WTC11 (cell line): ENCODE data around the gene FMNL2. TPM values are rescaled to one million over a fixed set of nuclear protein-coding genes. Genes with fewer than 3 reads are reported as not detected.

ENCODE experiments used
- ATAC-seq: fragments of 200-7000 bp; cut with Tn5 transposase; 2 replicates; pipeline ENCODE4 v1.10.0; 2021; ENCODE audit warnings: mild to moderate bottlenecking, moderate library complexity
- CTCF ChIA-PET: fragments of 300-600 bp; sonication (Branson Sonifier 250); formaldehyde crosslinking; loops from one replicate; lab custom pipeline; 2021; ENCODE audit warnings: antibody characterized with exemption; lab: Charles Lee
- POLR2A ChIA-PET: fragments of 350-600 bp; sonication (Branson Sonifier 250); formaldehyde crosslinking; loops from one replicate; lab custom pipeline; 2021; ENCODE audit warnings: antibody characterized with exemption; lab: Charles Lee
- DNase-seq: peaks from one replicate; pipeline ENCODE4 v3.0.0; 2021; ENCODE audit warnings: low spot score
- H3K27ac Mint-ChIP-seq: 2 replicates; pipeline ENCODE4 v1.8.0; 2021; ENCODE audit warnings: mixed read lengths
- H3K27me3 Mint-ChIP-seq: 2 replicates; pipeline ENCODE4 v1.8.0; 2021; ENCODE audit warnings: low read depth, mild to moderate bottlenecking, moderate library complexity, mixed read lengths
- H3K36me3 Mint-ChIP-seq: 2 replicates; pipeline ENCODE4 v1.8.0; 2021; ENCODE audit warnings: mixed read lengths
- H3K4me1 Mint-ChIP-seq: 2 replicates; pipeline ENCODE4 v1.8.0; 2022; ENCODE audit warnings: mixed read lengths
- H3K4me3 Mint-ChIP-seq: 2 replicates; pipeline ENCODE4 v1.8.0; 2021; ENCODE audit warnings: mild to moderate bottlenecking, moderate library complexity, mixed read lengths
- H3K9me3 Mint-ChIP-seq: 2 replicates; pipeline ENCODE4 v1.8.0; 2021; ENCODE audit warnings: mixed read lengths
- ATF3 ChIP-seq: sonication (generic); formaldehyde crosslinking; conservative IDR thresholded peaks from 2 replicates; pipeline ENCODE4 v1.8.1; 2022; ENCODE audit warnings: mild to moderate bottlenecking, missing genetic modification reagents
- EMX1 ChIP-seq: fragments of 250-450 bp; sonication (Bioruptor Pico); IDR thresholded peaks from 2 replicates; pipeline ENCODE4 v1.8.0; 2021; ENCODE audit warnings: mild to moderate bottlenecking
- FOXK1 ChIP-seq: sonication (generic); formaldehyde crosslinking; IDR thresholded peaks from 2 replicates; pipeline ENCODE4 v1.8.0; 2022; ENCODE audit warnings: mild to moderate bottlenecking, moderate library complexity, missing genetic modification reagents
- FOXP4 ChIP-seq: sonication (generic); formaldehyde crosslinking; IDR thresholded peaks from 2 replicates; pipeline ENCODE4 v1.8.0; 2022; ENCODE audit warnings: mild to moderate bottlenecking, missing genetic modification reagents
- HMGA2 ChIP-seq: fragments of 250-450 bp; sonication (Bioruptor Pico); IDR thresholded peaks from 2 replicates; pipeline ENCODE4 v1.4.0; 2021; ENCODE audit warnings: mild to moderate bottlenecking, moderate library complexity
- KAT7 ChIP-seq: sonication (generic); formaldehyde crosslinking; IDR thresholded peaks from 2 replicates; pipeline ENCODE4 v1.8.1; 2023; ENCODE audit warnings: missing genetic modification reagents, mild to moderate bottlenecking, borderline replicate concordance
- MAX ChIP-seq: sonication (generic); formaldehyde crosslinking; IDR thresholded peaks from 2 replicates; pipeline ENCODE4 v1.8.0; 2022; ENCODE audit warnings: mild to moderate bottlenecking, missing genetic modification reagents
- TEAD4 ChIP-seq: sonication (generic); formaldehyde crosslinking; IDR thresholded peaks from 2 replicates; pipeline ENCODE4 v1.8.0; 2022; ENCODE audit warnings: mild to moderate bottlenecking, missing genetic modification reagents
- ZBTB43 ChIP-seq: sonication (generic); formaldehyde crosslinking; IDR thresholded peaks from 2 replicates; pipeline ENCODE4 v1.8.1; 2023; ENCODE audit warnings: mild to moderate bottlenecking, missing genetic modification reagents
- ZNF121 ChIP-seq: sonication (generic); formaldehyde crosslinking; IDR thresholded peaks from 2 replicates; pipeline ENCODE4 v1.8.0; 2023; ENCODE audit warnings: missing genetic modification reagents
- ZNF219 ChIP-seq: sonication (generic); formaldehyde crosslinking; IDR thresholded peaks from 2 replicates; pipeline ENCODE4 v1.8.0; 2023; ENCODE audit warnings: missing genetic modification reagents, mild to moderate bottlenecking, borderline replicate concordance
- ZNF425 ChIP-seq: fragments of 250-450 bp; sonication (Bioruptor Pico); conservative IDR thresholded peaks from 2 replicates; pipeline ENCODE4 v1.9.0; 2021; ENCODE audit warnings: mild to moderate bottlenecking
- total RNA-seq: library from RNA; stranded (reverse); gene quantifications from 3 replicates; pipeline ENCODE4 v1.2.3, GENCODE V29; 2021
- TF ChIP-seq, protein P1 (sequence below): fragments of 250-450 bp; sonication (Bioruptor Pico); IDR thresholded peaks from 2 replicates; pipeline ENCODE4 v1.9.0; 2021; ENCODE audit warnings: mild to moderate bottlenecking
- TF ChIP-seq, protein P2 (sequence below): sonication (generic); formaldehyde crosslinking; IDR thresholded peaks from 2 replicates; pipeline ENCODE4 v1.8.1; 2023; ENCODE audit warnings: mild to moderate bottlenecking, moderate library complexity, missing genetic modification reagents
- TF ChIP-seq, protein P3 (sequence below): sonication (generic); formaldehyde crosslinking; IDR thresholded peaks from 2 replicates; pipeline ENCODE4 v1.8.1; 2023; ENCODE audit warnings: mild to moderate bottlenecking, missing genetic modification reagents, moderate library complexity
- TF ChIP-seq, protein P4 (sequence below): sonication (generic); formaldehyde crosslinking; IDR thresholded peaks from 2 replicates; pipeline ENCODE4 v1.8.1; 2022; ENCODE audit warnings: mild to moderate bottlenecking, missing genetic modification reagents, moderate library complexity, borderline replicate concordance
- TF ChIP-seq, protein P5 (sequence below): sonication (generic); formaldehyde crosslinking; IDR thresholded peaks from 2 replicates; pipeline ENCODE4 v1.8.1; 2023; ENCODE audit warnings: mild to moderate bottlenecking, missing genetic modification reagents, moderate library complexity
- TF ChIP-seq, protein P6 (sequence below): sonication (generic); formaldehyde crosslinking; IDR thresholded peaks from 2 replicates; pipeline ENCODE4 v1.8.0; 2023; ENCODE audit warnings: missing genetic modification reagents

The FMNL2 gene
- total RNA-seq, 1 experiment from 2014 or later = 43.0 TPM

DNA sequence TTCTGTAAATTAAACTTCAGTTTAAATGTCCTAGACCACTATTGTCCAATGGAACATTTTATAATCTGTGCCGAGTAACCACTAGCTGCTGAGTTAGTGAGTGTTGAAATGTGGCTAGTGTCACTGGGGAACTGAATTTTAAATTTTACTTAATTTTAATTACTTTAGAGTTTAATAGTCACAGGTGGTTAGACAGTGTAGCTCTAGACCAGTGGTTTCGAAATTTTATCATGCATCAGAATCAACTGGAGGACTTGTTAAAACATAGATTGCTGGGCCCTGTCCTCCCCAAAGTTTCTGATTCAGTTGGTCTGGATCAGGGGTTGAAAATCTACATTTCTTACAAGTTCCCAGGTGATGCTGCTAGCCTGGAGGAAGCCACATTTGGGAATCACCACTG is 110.4 kb downstream of the FMNL2 start (continued):
- TF ChIP-seq, protein P1, sequence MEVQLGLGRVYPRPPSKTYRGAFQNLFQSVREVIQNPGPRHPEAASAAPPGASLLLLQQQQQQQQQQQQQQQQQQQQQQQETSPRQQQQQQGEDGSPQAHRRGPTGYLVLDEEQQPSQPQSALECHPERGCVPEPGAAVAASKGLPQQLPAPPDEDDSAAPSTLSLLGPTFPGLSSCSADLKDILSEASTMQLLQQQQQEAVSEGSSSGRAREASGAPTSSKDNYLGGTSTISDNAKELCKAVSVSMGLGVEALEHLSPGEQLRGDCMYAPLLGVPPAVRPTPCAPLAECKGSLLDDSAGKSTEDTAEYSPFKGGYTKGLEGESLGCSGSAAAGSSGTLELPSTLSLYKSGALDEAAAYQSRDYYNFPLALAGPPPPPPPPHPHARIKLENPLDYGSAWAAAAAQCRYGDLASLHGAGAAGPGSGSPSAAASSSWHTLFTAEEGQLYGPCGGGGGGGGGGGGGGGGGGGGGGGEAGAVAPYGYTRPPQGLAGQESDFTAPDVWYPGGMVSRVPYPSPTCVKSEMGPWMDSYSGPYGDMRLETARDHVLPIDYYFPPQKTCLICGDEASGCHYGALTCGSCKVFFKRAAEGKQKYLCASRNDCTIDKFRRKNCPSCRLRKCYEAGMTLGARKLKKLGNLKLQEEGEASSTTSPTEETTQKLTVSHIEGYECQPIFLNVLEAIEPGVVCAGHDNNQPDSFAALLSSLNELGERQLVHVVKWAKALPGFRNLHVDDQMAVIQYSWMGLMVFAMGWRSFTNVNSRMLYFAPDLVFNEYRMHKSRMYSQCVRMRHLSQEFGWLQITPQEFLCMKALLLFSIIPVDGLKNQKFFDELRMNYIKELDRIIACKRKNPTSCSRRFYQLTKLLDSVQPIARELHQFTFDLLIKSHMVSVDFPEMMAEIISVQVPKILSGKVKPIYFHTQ (CRISPR knock-in tag) = no peak
- TF ChIP-seq MAX (CRISPR knock-in tag) (no peak), ZNF219 (no peak)

- POLR2A ChIA-PET = no interaction called here
- no peak overlapping the region for H3K27ac Mint-ChIP-seq
- no peaks in the 10 kb centered on the region for H3K27me3 Mint-ChIP-seq
- H3K4me3 Mint-ChIP-seq = no peak overlapping the region
- peaks cover 80% of the 10 kb centered on the region for H3K4me1 Mint-ChIP-seq
- TF ChIP-seq, protein P2, sequence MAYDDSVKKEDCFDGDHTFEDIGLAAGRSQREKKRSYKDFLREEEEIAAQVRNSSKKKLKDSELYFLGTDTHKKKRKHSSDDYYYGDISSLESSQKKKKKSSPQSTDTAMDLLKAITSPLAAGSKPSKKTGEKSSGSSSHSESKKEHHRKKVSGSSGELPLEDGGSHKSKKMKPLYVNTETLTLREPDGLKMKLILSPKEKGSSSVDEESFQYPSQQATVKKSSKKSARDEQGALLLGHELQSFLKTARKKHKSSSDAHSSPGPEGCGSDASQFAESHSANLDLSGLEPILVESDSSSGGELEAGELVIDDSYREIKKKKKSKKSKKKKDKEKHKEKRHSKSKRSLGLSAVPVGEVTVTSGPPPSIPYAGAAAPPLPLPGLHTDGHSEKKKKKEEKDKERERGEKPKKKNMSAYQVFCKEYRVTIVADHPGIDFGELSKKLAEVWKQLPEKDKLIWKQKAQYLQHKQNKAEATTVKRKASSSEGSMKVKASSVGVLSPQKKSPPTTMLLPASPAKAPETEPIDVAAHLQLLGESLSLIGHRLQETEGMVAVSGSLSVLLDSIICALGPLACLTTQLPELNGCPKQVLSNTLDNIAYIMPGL (CRISPR knock-in tag) = no peak
- TF ChIP-seq, protein P3, sequence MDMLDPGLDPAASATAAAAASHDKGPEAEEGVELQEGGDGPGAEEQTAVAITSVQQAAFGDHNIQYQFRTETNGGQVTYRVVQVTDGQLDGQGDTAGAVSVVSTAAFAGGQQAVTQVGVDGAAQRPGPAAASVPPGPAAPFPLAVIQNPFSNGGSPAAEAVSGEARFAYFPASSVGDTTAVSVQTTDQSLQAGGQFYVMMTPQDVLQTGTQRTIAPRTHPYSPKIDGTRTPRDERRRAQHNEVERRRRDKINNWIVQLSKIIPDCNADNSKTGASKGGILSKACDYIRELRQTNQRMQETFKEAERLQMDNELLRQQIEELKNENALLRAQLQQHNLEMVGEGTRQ (CRISPR knock-in tag) = no peak
- no peak for TF ChIP-seq FOXP4 (CRISPR knock-in tag)
- TF ChIP-seq ZNF425 (CRISPR knock-in tag) = no peak
- TF ChIP-seq, protein P4, sequence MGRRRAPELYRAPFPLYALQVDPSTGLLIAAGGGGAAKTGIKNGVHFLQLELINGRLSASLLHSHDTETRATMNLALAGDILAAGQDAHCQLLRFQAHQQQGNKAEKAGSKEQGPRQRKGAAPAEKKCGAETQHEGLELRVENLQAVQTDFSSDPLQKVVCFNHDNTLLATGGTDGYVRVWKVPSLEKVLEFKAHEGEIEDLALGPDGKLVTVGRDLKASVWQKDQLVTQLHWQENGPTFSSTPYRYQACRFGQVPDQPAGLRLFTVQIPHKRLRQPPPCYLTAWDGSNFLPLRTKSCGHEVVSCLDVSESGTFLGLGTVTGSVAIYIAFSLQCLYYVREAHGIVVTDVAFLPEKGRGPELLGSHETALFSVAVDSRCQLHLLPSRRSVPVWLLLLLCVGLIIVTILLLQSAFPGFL (CRISPR knock-in tag) = no peak
- TF ChIP-seq ZNF121 (CRISPR knock-in tag) = no peak
- no peak for TF ChIP-seq ATF3 (CRISPR knock-in tag)
- TF ChIP-seq FOXK1 (CRISPR knock-in tag) = no peak
- TF ChIP-seq, protein P5, sequence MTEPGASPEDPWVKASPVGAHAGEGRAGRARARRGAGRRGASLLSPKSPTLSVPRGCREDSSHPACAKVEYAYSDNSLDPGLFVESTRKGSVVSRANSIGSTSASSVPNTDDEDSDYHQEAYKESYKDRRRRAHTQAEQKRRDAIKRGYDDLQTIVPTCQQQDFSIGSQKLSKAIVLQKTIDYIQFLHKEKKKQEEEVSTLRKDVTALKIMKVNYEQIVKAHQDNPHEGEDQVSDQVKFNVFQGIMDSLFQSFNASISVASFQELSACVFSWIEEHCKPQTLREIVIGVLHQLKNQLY = no peak
- no peak for TF ChIP-seq EMX1 (CRISPR knock-in tag)
- no peak for TF ChIP-seq HMGA2 (CRISPR knock-in tag)
- TF ChIP-seq KAT7 (CRISPR knock-in tag) = no peak
- TF ChIP-seq, protein P6, sequence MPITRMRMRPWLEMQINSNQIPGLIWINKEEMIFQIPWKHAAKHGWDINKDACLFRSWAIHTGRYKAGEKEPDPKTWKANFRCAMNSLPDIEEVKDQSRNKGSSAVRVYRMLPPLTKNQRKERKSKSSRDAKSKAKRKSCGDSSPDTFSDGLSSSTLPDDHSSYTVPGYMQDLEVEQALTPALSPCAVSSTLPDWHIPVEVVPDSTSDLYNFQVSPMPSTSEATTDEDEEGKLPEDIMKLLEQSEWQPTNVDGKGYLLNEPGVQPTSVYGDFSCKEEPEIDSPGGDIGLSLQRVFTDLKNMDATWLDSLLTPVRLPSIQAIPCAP (CRISPR knock-in tag) = no peak
- TF ChIP-seq TEAD4 = no peak
- no peak for TF ChIP-seq ZBTB43
- CTCF ChIA-PET = no interaction called here
- DNase-seq (no peak), ATAC-seq (no peak)
- no peaks in the 10 kb centered on the region for H3K36me3 Mint-ChIP-seq
- H3K9me3 Mint-ChIP-seq = no peaks in the 10 kb centered on the region
Measured at GRCh38 chr2:152445791-152446201, 110.8 kb downstream of the FMNL2 start.
